Measurements from ENCODE around the gene PI4KB. TPM values are rescaled to one million over a fixed set of nuclear protein-coding genes. Genes with fewer than 3 reads are reported as not detected.

The PI4KB gene
- total and polyA plus RNA-seq, 2 of the 13 experiments (the other 11 are each of a cell fraction or from before 2014, with no cell fraction given), result 19.5 to 29.3 TPM

GRCh38 chr1:151293093-151293492 is 34.1 kb downstream of the PI4KB start:
- no peak overlapping the region for H3K4me3 ChIP-seq (replicated peaks in 1 of 3; ENCODE audit: insufficient read depth in 1 of 3, low read depth in 2 of 3, low read length in 3 of 3)
- no peak overlapping the region for H3K27ac ChIP-seq (ENCODE audit: extremely low read length, insufficient read depth, low read length)
- peaks cover 39 to 74% of the 10 kb centered on the region in 2 experiments for H3K36me3 ChIP-seq (replicated peaks in 1 of 2; ENCODE audit: control insufficient read depth in 1 of 2, insufficient read depth in 2 of 2, low read length in 2 of 2)
- DNase-seq (ENCODE audit: low spot score), result no peak
- TF ChIP-seq, protein P1, sequence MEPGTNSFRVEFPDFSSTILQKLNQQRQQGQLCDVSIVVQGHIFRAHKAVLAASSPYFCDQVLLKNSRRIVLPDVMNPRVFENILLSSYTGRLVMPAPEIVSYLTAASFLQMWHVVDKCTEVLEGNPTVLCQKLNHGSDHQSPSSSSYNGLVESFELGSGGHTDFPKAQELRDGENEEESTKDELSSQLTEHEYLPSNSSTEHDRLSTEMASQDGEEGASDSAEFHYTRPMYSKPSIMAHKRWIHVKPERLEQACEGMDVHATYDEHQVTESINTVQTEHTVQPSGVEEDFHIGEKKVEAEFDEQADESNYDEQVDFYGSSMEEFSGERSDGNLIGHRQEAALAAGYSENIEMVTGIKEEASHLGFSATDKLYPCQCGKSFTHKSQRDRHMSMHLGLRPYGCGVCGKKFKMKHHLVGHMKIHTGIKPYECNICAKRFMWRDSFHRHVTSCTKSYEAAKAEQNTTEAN (CRISPR knock-in tag; conservative IDR thresholded peaks at IDR 0.05), result no peak
- no peak for TF ChIP-seq HCFC1 (IDR thresholded peaks at IDR 0.05; ENCODE audit: low read depth, low read length)
- no peak for TF ChIP-seq RFX3 (CRISPR knock-in tag; IDR thresholded peaks at IDR 0.05)
- TF ChIP-seq TRIM22 (IDR thresholded peaks at IDR 0.05), result no peak
- TF ChIP-seq, protein P2, sequence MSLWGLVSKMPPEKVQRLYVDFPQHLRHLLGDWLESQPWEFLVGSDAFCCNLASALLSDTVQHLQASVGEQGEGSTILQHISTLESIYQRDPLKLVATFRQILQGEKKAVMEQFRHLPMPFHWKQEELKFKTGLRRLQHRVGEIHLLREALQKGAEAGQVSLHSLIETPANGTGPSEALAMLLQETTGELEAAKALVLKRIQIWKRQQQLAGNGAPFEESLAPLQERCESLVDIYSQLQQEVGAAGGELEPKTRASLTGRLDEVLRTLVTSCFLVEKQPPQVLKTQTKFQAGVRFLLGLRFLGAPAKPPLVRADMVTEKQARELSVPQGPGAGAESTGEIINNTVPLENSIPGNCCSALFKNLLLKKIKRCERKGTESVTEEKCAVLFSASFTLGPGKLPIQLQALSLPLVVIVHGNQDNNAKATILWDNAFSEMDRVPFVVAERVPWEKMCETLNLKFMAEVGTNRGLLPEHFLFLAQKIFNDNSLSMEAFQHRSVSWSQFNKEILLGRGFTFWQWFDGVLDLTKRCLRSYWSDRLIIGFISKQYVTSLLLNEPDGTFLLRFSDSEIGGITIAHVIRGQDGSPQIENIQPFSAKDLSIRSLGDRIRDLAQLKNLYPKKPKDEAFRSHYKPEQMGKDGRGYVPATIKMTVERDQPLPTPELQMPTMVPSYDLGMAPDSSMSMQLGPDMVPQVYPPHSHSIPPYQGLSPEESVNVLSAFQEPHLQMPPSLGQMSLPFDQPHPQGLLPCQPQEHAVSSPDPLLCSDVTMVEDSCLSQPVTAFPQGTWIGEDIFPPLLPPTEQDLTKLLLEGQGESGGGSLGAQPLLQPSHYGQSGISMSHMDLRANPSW (CRISPR knock-in tag; IDR thresholded peaks at IDR 0.05; ENCODE audit: borderline replicate concordance), result no peak
- TF ChIP-seq AGO2 (optimal IDR thresholded peaks at IDR 0.05; ENCODE audit: low read depth, low read length), result peak; percentile 26
- no peak for TF ChIP-seq SNAI1 (CRISPR knock-in tag; IDR thresholded peaks at IDR 0.05; ENCODE audit: borderline replicate concordance)
- TF ChIP-seq POLR2G (IDR thresholded peaks at IDR 0.05; ENCODE audit: low read depth, low read length), result peak; percentile 8; the same call in 1 of the 2 replicates
- TF ChIP-seq, protein P3, sequence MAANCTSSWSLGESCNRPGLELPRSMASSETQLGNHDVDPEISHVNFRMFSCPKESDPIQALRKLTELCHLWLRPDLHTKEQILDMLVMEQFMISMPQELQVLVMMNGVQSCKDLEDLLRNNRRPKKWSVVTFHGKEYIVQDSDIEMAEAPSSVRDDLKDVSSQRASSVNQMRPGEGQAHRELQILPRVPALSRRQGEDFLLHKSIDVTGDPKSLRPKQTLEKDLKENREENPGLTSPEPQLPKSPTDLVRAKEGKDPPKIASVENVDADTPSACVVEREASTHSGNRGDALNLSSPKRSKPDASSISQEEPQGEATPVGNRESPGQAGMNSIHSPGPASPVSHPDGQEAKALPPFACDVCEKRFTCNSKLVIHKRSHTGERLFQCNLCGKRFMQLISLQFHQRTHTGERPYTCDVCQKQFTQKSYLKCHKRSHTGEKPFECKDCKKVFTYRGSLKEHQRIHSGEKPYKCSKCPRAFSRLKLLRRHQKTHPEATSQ (CRISPR knock-in tag; IDR thresholded peaks at IDR 0.05; ENCODE audit: borderline replicate concordance), result 0 out of 2 replicates have a peak, but pooled peaks have one; percentile 11
- no peak for TF ChIP-seq ZNF781 (CRISPR knock-in tag; IDR thresholded peaks at IDR 0.05; ENCODE audit: borderline replicate concordance, not compliant biosample characterization)
- TF ChIP-seq, protein P4, sequence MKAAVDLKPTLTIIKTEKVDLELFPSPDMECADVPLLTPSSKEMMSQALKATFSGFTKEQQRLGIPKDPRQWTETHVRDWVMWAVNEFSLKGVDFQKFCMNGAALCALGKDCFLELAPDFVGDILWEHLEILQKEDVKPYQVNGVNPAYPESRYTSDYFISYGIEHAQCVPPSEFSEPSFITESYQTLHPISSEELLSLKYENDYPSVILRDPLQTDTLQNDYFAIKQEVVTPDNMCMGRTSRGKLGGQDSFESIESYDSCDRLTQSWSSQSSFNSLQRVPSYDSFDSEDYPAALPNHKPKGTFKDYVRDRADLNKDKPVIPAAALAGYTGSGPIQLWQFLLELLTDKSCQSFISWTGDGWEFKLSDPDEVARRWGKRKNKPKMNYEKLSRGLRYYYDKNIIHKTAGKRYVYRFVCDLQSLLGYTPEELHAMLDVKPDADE (CRISPR knock-in tag; IDR thresholded peaks at IDR 0.05), result no peak
- no peak for TF ChIP-seq KDM4B (CRISPR knock-in tag; IDR thresholded peaks at IDR 0.05)
- no peak for TF ChIP-seq HDAC1 (CRISPR knock-in tag; IDR thresholded peaks at IDR 0.05)
- no peak for TF ChIP-seq ZNF225 (CRISPR knock-in tag; IDR thresholded peaks at IDR 0.05)
- no peak for TF ChIP-seq FOXK2 (IDR thresholded peaks at IDR 0.05)
- no peak for TF ChIP-seq NR2F1 (CRISPR knock-in tag; IDR thresholded peaks at IDR 0.05)
- no TSS peak for BruUV-seq (replicated peaks)
- in situ Hi-C loops (cut with HindIII; ENCODE audit: extremely low pct_ligation_motif_present, low pct_unique_long_range_greater_than_20kb) (no loop called here), intact Hi-C loops (cut with micrococcal nuclease; ENCODE audit: unreplicated experiment) (no loop called here)
- H3K4me1 ChIP-seq (ENCODE audit: insufficient read depth, low read length), result no peaks in the 10 kb centered on the region
- no peaks in the 10 kb centered on the region for H3K79me2 ChIP-seq (ENCODE audit: insufficient read depth, low read length)
- ChIA-PET POLR2A (interaction anchor here (1.5 kb wide), 2 partner anchors 10 to 11 kb away, joined by 4 to 6 read pairs; partner anchors contain the start of gene ZNF687), CTCF (ENCODE audit: low intra/inter-chr PET ratio, low total read pairs) (no interaction called here)
- no peaks in the 10 kb centered on the region for H3K9me3 ChIP-seq (ENCODE audit: low read length)
- no peaks in the 10 kb centered on the region for H3K27me3 ChIP-seq (ENCODE audit: control insufficient read depth in 1 of 2, insufficient read depth in 2 of 2, low read length in 2 of 2)
- H3K4me2 ChIP-seq (ENCODE audit: low read depth, low read length), result no peak overlapping the region
- WGBS (ENCODE audit: low lambda C conversion rate), result 96% methylated on average over 4 of the region's 6 CpGs
- 0 out of 2 replicates have a peak, but pooled peaks cover 4% of the 10 kb centered on the region for H4K20me1 ChIP-seq (ENCODE audit: insufficient read depth, low read length)
- no peak overlapping the region for H2AFZ ChIP-seq (ENCODE audit: low read length)
- ATAC-seq, result peak; percentile 20
- no peak for FAIRE-seq
- no peak overlapping the region for H3K9ac ChIP-seq (ENCODE audit: insufficient read depth, low read depth, low read length)

Measured in HepG2 (cell line).